Epithelial cell of proximal tubule (primary cell): Measurements from ENCODE around the gene C1QC. TPM values are rescaled to one million over a fixed set of nuclear protein-coding genes. Genes with fewer than 3 reads are reported as not detected.

Experiments used
- total RNA-seq: library from RNA; depleted of rRNA; stranded (reverse); fragments of >200 nt; gene quantifications from 2 replicates; pipeline ENCODE4 v1.2.3, GENCODE V29; 2015

Gene C1QC
- total RNA-seq, 1 donor from 2014 or later = not detected

Other genes starting within 250 kb of the C1QC start
- gene ZBTB40, start 191.8 kb upstream of the C1QC start, total RNA-seq = 6.9 and 9.8 TPM in 2 replicates
- under 0.01 TPM in 1 of 2 replicates, not detected in the other for gene EPHA8, start 80.1 kb upstream of the C1QC start, total RNA-seq
- not detected in 2 replicates for gene C1QA, start 7.0 kb upstream of the C1QC start, total RNA-seq
- not detected in 2 replicates for gene C1QB, start 9.6 kb downstream of the C1QC start, total RNA-seq
- 47.8 and 93.6 TPM in 2 replicates for gene EPHB2, start 67.2 kb downstream of the C1QC start, total RNA-seq